Uterus (tissue), 2 donors: Measurements from ENCODE around the gene ACVR1C.

ENCODE experiments used
- POLR2A ChIP-seq, 2 donors: fragments of 450-650 bp; IDR thresholded peaks; one replicate each; pipeline ENCODE4 v1.6.1; 2016; ENCODE audit warnings: antibody characterized with exemption in 2 of 2, mild to moderate bottlenecking in 1 of 2, moderate library complexity in 1 of 2
- TF ChIP-seq, protein P1 (sequence below), 4 experiments: fragments of 200-600 bp in 2 of 4; fragments of 450-650 bp in 2 of 4; sonication (generic) in 2 of 4; IDR thresholded peaks; one replicate each; pipeline ENCODE4 v1.5.1; 2016 to 2019; ENCODE audit warnings: antibody characterized with exemption in 4 of 4, mild to moderate bottlenecking in 2 of 4, moderate library complexity in 1 of 4

DNA sequence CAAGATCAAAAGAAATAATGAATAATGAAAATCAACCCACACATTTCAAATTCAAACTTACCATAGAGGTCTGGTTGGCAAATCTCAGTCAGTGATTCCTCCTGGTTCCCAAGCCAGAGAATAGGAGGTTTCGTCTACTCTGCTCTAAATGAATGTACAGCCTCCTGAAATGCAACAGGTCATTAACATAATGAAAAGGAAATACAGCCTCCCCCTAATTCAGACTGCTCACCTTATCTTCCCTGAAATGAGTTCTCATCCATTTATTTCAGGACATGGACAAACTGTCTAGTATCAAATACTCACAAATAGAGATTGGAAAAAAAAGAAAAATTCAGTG is 141.4 kb downstream of the ACVR1C start:
- TF ChIP-seq, protein P1, sequence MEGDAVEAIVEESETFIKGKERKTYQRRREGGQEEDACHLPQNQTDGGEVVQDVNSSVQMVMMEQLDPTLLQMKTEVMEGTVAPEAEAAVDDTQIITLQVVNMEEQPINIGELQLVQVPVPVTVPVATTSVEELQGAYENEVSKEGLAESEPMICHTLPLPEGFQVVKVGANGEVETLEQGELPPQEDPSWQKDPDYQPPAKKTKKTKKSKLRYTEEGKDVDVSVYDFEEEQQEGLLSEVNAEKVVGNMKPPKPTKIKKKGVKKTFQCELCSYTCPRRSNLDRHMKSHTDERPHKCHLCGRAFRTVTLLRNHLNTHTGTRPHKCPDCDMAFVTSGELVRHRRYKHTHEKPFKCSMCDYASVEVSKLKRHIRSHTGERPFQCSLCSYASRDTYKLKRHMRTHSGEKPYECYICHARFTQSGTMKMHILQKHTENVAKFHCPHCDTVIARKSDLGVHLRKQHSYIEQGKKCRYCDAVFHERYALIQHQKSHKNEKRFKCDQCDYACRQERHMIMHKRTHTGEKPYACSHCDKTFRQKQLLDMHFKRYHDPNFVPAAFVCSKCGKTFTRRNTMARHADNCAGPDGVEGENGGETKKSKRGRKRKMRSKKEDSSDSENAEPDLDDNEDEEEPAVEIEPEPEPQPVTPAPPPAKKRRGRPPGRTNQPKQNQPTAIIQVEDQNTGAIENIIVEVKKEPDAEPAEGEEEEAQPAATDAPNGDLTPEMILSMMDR (IDR thresholded peaks at IDR 0.05) = no peak
- no peak for TF ChIP-seq POLR2A (IDR thresholded peaks at IDR 0.05)
